NT2/D1 (cell line): Measurements from ENCODE around the gene FAM162A.

Experiments
- DNase-seq: peaks from one replicate; pipeline ENCODE4 v3.0.0-alpha.2; 2011; ENCODE audit warnings: low read depth, low spot score
- H3K27me3 ChIP-seq: 2 replicates; pipeline ENCODE4 v1.6.0; 2011; ENCODE audit warnings: mild to moderate bottlenecking; ENCODE audit not compliant: insufficient read length, insufficient read depth
- H3K36me3 ChIP-seq: 2 replicates; pipeline ENCODE4 v1.6.1; 2011; ENCODE audit warnings: mild to moderate bottlenecking, low read length, mixed read lengths; ENCODE audit not compliant: insufficient read depth, insufficient read length
- H3K4me1 ChIP-seq: 2 replicates; pipeline ENCODE4 v1.5.1; 2011; ENCODE audit not compliant: insufficient read depth, insufficient read length
- H3K4me3 ChIP-seq: 2 replicates; pipeline ENCODE4 v1.5.1; 2011; ENCODE audit warnings: low read depth; ENCODE audit not compliant: insufficient read length
- H3K9ac ChIP-seq: 2 replicates; pipeline ENCODE4 v1.6.0; 2011; ENCODE audit warnings: low read depth; ENCODE audit not compliant: insufficient read length
- H3K9me3 ChIP-seq: 2 replicates; pipeline ENCODE4 v1.5.1; 2011; ENCODE audit warnings: mild to moderate bottlenecking, low read length; ENCODE audit not compliant: insufficient read depth
- SUZ12 ChIP-seq: IDR thresholded peaks from 2 replicates; pipeline ENCODE4 v1.6.1; 2011; ENCODE audit not compliant: insufficient read length, insufficient read depth; ENCODE audit errors: extremely low read depth
- YY1 ChIP-seq: IDR thresholded peaks from 2 replicates; pipeline ENCODE4 v1.6.1; 2011; ENCODE audit not compliant: insufficient read length, insufficient read depth
- ZNF274 ChIP-seq: IDR thresholded peaks from 2 replicates; pipeline ENCODE4 v1.6.1; 2011; ENCODE audit warnings: mild to moderate bottlenecking, low read depth, low read length

Gene FAM162A

GRCh38 chr3:122451371-122451770, 67.4 kb downstream of the FAM162A start:
- Histone ChIP-seq H3K36me3 (peaks cover 66% of the 10 kb centered on the region), H3K9ac (no peak overlapping the region), H3K27me3 (no peaks in the 10 kb centered on the region), H3K4me3 (no peak overlapping the region), H3K9me3 (no peaks in the 10 kb centered on the region; the same call in none of the 2 replicates), H3K4me1 (no peaks in the 10 kb centered on the region)
- no peak for TF ChIP-seq SUZ12
- DNase-seq, result no peak

GRCh38 chr3:122456074-122456473, 72.1 kb downstream of the FAM162A start:
- Histone ChIP-seq H3K9ac (no peak overlapping the region), H3K27me3 (no peaks in the 10 kb centered on the region), H3K9me3 (no peaks in the 10 kb centered on the region), H3K4me3 (no peak overlapping the region), H3K36me3 (peaks cover 82% of the 10 kb centered on the region), H3K4me1 (no peaks in the 10 kb centered on the region)
- no peak for DNase-seq
- TF ChIP-seq YY1 (no peak), SUZ12 (no peak), ZNF274 (no peak)

- H3K4me1 ChIP-seq, result no peaks in the 10 kb centered on the region
- DNase-seq, result no peak
- no peak overlapping the region for H3K4me3 ChIP-seq
- peaks cover 87% of the 10 kb centered on the region for H3K36me3 ChIP-seq
- TF ChIP-seq SUZ12 (no peak), YY1 (no peak), ZNF274 (no peak)
- H3K9me3 ChIP-seq, result no peaks in the 10 kb centered on the region
- no peak overlapping the region for H3K9ac ChIP-seq
- H3K27me3 ChIP-seq, result no peaks in the 10 kb centered on the region
Measured at GRCh38 chr3:122457706-122458105, 73.7 kb downstream of the FAM162A start.

GRCh38 chr3:122458992-122459391, 75.0 kb downstream of the FAM162A start:
- Histone ChIP-seq H3K9me3 (no peaks in the 10 kb centered on the region), H3K9ac (no peak overlapping the region), H3K36me3 (peaks cover 85% of the 10 kb centered on the region), H3K4me3 (no peak overlapping the region), H3K4me1 (no peaks in the 10 kb centered on the region), H3K27me3 (no peaks in the 10 kb centered on the region)
- TF ChIP-seq ZNF274 (no peak), SUZ12 (no peak), YY1 (no peak)
- DNase-seq, result peak; percentile 11

GRCh38 chr3:122461806-122462205, 77.8 kb downstream of the FAM162A start:
- H3K36me3 ChIP-seq, result peaks cover 91% of the 10 kb centered on the region
- no peaks in the 10 kb centered on the region for H3K9me3 ChIP-seq
- H3K4me1 ChIP-seq, result no peaks in the 10 kb centered on the region
- no peaks in the 10 kb centered on the region for H3K27me3 ChIP-seq
- no peak for DNase-seq
- H3K9ac ChIP-seq, result no peak overlapping the region
- H3K4me3 ChIP-seq, result no peak overlapping the region
- TF ChIP-seq ZNF274 (no peak), YY1 (no peak), SUZ12 (no peak)
